OCI-LY3 (cell line): ENCODE results near the gene TAS2R30.

Source experiments
- EZH2phosphoT487 ChIP-seq: fragments of 200-600 bp; shearing (Covaris generic); IDR thresholded peaks from 2 replicates; pipeline ENCODE4 v1.6.1; 2018; ENCODE audit warnings: antibody characterized with exemption, mixed run types, low read depth
- TF ChIP-seq, protein P1 (sequence below): fragments of 200-600, 300-600 bp; sonication (generic); IDR thresholded peaks from 2 replicates; pipeline ENCODE4 v1.5.1; 2014; ENCODE audit warnings: antibody characterized with exemption, low read length, low read depth

DNA sequence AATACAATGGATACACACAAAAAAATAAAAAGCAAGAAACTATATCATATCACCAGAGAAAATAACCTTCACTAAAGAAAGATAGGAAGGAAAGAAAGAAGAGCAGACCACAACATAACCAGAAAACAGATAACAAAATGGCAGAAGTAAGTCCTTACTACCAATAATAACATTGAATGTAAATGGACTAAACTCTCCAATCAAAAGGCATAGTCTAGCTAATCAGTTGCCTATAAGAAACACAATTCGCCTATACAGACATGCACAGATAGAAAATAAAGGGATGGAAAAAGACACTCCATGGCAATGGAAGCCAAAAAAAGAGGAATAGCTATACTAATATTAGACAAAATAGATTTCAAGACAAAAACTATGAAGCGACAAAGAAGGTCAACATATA is 8.9 kb upstream of the TAS2R30 start:
- no peak for TF ChIP-seq EZH2phosphoT487
- TF ChIP-seq, protein P1, sequence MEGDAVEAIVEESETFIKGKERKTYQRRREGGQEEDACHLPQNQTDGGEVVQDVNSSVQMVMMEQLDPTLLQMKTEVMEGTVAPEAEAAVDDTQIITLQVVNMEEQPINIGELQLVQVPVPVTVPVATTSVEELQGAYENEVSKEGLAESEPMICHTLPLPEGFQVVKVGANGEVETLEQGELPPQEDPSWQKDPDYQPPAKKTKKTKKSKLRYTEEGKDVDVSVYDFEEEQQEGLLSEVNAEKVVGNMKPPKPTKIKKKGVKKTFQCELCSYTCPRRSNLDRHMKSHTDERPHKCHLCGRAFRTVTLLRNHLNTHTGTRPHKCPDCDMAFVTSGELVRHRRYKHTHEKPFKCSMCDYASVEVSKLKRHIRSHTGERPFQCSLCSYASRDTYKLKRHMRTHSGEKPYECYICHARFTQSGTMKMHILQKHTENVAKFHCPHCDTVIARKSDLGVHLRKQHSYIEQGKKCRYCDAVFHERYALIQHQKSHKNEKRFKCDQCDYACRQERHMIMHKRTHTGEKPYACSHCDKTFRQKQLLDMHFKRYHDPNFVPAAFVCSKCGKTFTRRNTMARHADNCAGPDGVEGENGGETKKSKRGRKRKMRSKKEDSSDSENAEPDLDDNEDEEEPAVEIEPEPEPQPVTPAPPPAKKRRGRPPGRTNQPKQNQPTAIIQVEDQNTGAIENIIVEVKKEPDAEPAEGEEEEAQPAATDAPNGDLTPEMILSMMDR = no peak
